OCI-LY1 (cell line): Measurements from ENCODE around the gene NOD2.

ENCODE experiments used
- H2AFZ ChIP-seq: fragments of 200-600 bp; sonication (generic), shearing (Covaris generic); 2 replicates; pipeline ENCODE4 v1.6.0; 2014; ENCODE audit warnings: antibody characterized with exemption, mild to moderate bottlenecking, low read length
- H3F3A ChIP-seq: fragments of 200-600 bp; sonication (generic), shearing (Covaris generic); 2 replicates; pipeline ENCODE4 v1.6.0; 2014; ENCODE audit warnings: mild to moderate bottlenecking, antibody characterized with exemption, low read length, moderate library complexity; ENCODE audit not compliant: insufficient read depth
- H3K27ac ChIP-seq: fragments of 200-600 bp; sonication (generic); 2 replicates; pipeline ENCODE4 v1.5.1; 2014; ENCODE audit warnings: low read length, mixed run types, mild to moderate bottlenecking, low read depth; ENCODE audit not compliant: poor library complexity, severe bottlenecking
- H3K27me3 ChIP-seq: fragments of 200-600 bp; sonication (generic); 2 replicates; pipeline ENCODE4 v1.6.0; 2014; ENCODE audit warnings: antibody characterized with exemption, mild to moderate bottlenecking, low read length, moderate library complexity; ENCODE audit not compliant: insufficient read depth
- H3K36me3 ChIP-seq: fragments of 200-600 bp; sonication (generic); 2 replicates; pipeline ENCODE4 v1.6.1; 2014; ENCODE audit warnings: mild to moderate bottlenecking, antibody characterized with exemption, low read length, moderate library complexity, mixed read lengths; ENCODE audit not compliant: insufficient read depth
- H3K4me1 ChIP-seq: fragments of 200-600 bp; sonication (generic); 2 replicates; pipeline ENCODE4 v1.5.1; 2014; ENCODE audit warnings: mild to moderate bottlenecking, low read length, moderate library complexity; ENCODE audit not compliant: insufficient read depth, severe bottlenecking
- H3K4me2 ChIP-seq: fragments of 200-600 bp; sonication (generic), shearing (Covaris generic); 2 replicates; pipeline ENCODE4 v1.6.1; 2014; ENCODE audit warnings: low read length
- H3K4me3 ChIP-seq: fragments of 200-600 bp; sonication (generic); 2 replicates; pipeline ENCODE4 v1.5.1; 2014; ENCODE audit warnings: low read length, low read depth, mild to moderate bottlenecking, mixed read lengths; ENCODE audit not compliant: poor library complexity, severe bottlenecking
- H3K79me2 ChIP-seq: fragments of 200-600 bp; shearing (Covaris generic); 2 replicates; pipeline ENCODE4 v1.6.1; 2016; ENCODE audit warnings: mixed run types, low read length, mixed read lengths; ENCODE audit not compliant: insufficient read depth
- H3K9ac ChIP-seq: fragments of 200-600 bp; sonication (generic), shearing (Covaris generic); 2 replicates; pipeline ENCODE4 v1.6.1; 2014; ENCODE audit warnings: mild to moderate bottlenecking, low read length, mixed read lengths
- H3K9me2 ChIP-seq: fragments of 200-600 bp; sonication (generic), shearing (Covaris generic); 2 replicates; pipeline ENCODE4 v1.6.1; 2014; ENCODE audit warnings: low read depth, mild to moderate bottlenecking, low read length, mixed read lengths
- H3K9me3 ChIP-seq: fragments of 200-600 bp; shearing (Covaris generic); 2 replicates; pipeline ENCODE4 v1.6.1; 2014; ENCODE audit warnings: low read length, mixed read lengths
- H4K20me1 ChIP-seq: fragments of 200-600 bp; sonication (generic), shearing (Covaris generic); 2 replicates; pipeline ENCODE4 v1.6.0; 2016; ENCODE audit warnings: mild to moderate bottlenecking, low read length; ENCODE audit not compliant: insufficient read depth
- CTCF ChIP-seq: fragments of 200-600 bp; sonication (generic), shearing (Covaris generic); IDR thresholded peaks from 2 replicates; pipeline ENCODE4 v1.5.1; 2017; ENCODE audit warnings: mild to moderate bottlenecking, antibody characterized with exemption, low read length, moderate library complexity, mixed read lengths
- EZH2 ChIP-seq: fragments of 200-600 bp; sonication (generic), shearing (Covaris generic); IDR thresholded peaks from 2 replicates; pipeline ENCODE4 v1.8.0; 2017; ENCODE audit warnings: borderline replicate concordance, mixed run types, mild to moderate bottlenecking, antibody characterized with exemption, low read length, moderate library complexity, mixed read lengths

NOD2 gene

GRCh38 chr16:50664270-50664669 is 29.1 kb upstream of the NOD2 start:
- H3K36me3 ChIP-seq, result no peaks in the 10 kb centered on the region; the same call in 1 of the 2 replicates
- H3K9ac ChIP-seq, result no peak overlapping the region
- TF ChIP-seq CTCF (no peak), EZH2 (no peak)
- H3K27me3 ChIP-seq, result 0 out of 2 replicates have a peak, but pooled peaks cover 3% of the 10 kb centered on the region
- no peaks in the 10 kb centered on the region for H3K9me2 ChIP-seq
- H3F3A ChIP-seq, result 0 out of 2 replicates have a peak, but pooled peaks cover 2% of the 10 kb centered on the region
- H3K27ac ChIP-seq, result no peak overlapping the region
- no peak overlapping the region for H3K4me2 ChIP-seq
- H3K4me3 ChIP-seq, result no peak overlapping the region
- H2AFZ ChIP-seq, result no peak overlapping the region
- peaks cover 3% of the 10 kb centered on the region for H3K4me1 ChIP-seq
- H3K9me3 ChIP-seq, result no peaks in the 10 kb centered on the region
- H3K79me2 ChIP-seq, result no peaks in the 10 kb centered on the region
- no peaks in the 10 kb centered on the region for H4K20me1 ChIP-seq

GRCh38 chr16:50665128-50665878 is 28.1 kb upstream of the NOD2 start:
- no peaks in the 10 kb centered on the region for H3K9me2 ChIP-seq
- no peak overlapping the region for H2AFZ ChIP-seq
- H3K4me3 ChIP-seq, result no peak overlapping the region
- H3K9me3 ChIP-seq, result no peaks in the 10 kb centered on the region
- H3K27ac ChIP-seq, result no peak overlapping the region
- H3K9ac ChIP-seq, result no peak overlapping the region; the same call in 1 of the 2 replicates
- peaks cover 3% of the 10 kb centered on the region for H3K4me1 ChIP-seq
- no peaks in the 10 kb centered on the region for H4K20me1 ChIP-seq
- TF ChIP-seq CTCF, result peak; percentile 73
- TF ChIP-seq EZH2, result no peak
- 0 out of 2 replicates have a peak, but pooled peaks cover 3% of the 10 kb centered on the region for H3K27me3 ChIP-seq
- H3K79me2 ChIP-seq, result no peaks in the 10 kb centered on the region
- peak overlapping the region; percentile 52 for H3K4me2 ChIP-seq
- H3K36me3 ChIP-seq, result no peaks in the 10 kb centered on the region; the same call in 1 of the 2 replicates
- H3F3A ChIP-seq, result 0 out of 2 replicates have a peak, but pooled peaks cover 2% of the 10 kb centered on the region

DNA sequence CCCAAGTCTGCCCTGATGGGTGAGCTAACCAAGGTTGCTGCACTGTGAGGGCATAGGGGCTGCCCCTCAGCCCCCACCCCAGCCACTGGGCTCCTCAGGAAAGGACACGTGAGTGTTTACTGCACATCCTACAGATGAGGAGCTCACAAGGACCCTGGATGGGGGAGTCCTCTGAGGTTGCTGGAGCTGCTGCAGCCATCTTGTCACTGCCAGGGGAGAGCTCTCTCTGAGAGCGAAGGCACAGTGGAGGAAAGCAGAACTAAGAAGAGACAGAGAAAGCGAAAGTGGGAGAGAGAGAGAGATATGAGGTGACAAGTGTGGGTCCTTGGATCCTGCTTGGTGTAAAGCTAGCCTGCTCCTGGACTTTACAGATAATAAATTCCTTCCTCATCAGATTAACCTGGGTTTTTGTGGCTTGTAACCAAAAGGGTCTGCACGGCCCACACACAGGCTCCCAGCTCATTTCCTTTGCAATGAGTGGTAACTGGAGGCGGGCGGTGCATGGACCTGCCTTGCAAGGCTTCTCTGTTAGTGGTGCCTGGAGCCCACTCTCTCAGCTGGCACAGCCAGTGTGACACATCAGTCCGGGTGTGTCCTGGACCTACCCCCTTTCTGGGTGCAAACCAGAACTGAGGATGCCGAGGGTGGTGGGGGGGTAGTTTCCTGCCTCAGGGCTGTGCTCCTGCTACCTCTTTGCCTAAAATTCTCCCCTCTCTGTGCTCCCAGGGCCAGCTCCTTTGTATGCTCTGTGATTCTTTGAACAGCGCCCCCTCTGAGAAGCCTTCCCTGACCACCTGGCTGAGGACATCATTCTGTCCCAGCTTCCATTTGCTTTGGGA is 26.5 kb upstream of the NOD2 start:
- Histone ChIP-seq H3F3A (0 out of 2 replicates have a peak, but pooled peaks cover 2% of the 10 kb centered on the region), H2AFZ (no peak overlapping the region), H3K4me3 (peak overlapping the region; percentile 8), H3K36me3 (peaks cover under 1% of the 10 kb centered on the region), H3K27ac (no peak overlapping the region), H3K9me3 (peaks cover 3% of the 10 kb centered on the region), H4K20me1 (no peaks in the 10 kb centered on the region), H3K4me2 (no peak overlapping the region; the same call in 1 of the 2 replicates), H3K27me3 (0 out of 2 replicates have a peak, but pooled peaks cover 3% of the 10 kb centered on the region), H3K9ac (no peak overlapping the region), H3K9me2 (no peaks in the 10 kb centered on the region), H3K79me2 (no peaks in the 10 kb centered on the region), H3K4me1 (peaks cover 3% of the 10 kb centered on the region)
- TF ChIP-seq CTCF (no peak), EZH2 (no peak)
